Stomach (tissue), 9 donors: ENCODE results near the gene FANK1. TPM values are rescaled to one million over a fixed set of nuclear protein-coding genes. Genes with fewer than 3 reads are reported as not detected.
"Not testable (repeated sequence)": the region's sequence is repeated elsewhere in the genome, so short reads cannot be mapped to it uniquely, and the experiment has no call there.

Experiments
- DNase-seq, 2 donors: peaks; one replicate each; pipeline versions ENCODE4 v3.0.0 to v3.0.0-alpha.2; 2013 to 2019
- H3K27ac ChIP-seq, 5 donors: fragments of 200-600 bp in 4 of 5; sonication (generic) in 4 of 5; one replicate each; pipeline ENCODE4 v1.5.1; 2013 to 2019; ENCODE audit warnings: mild to moderate bottlenecking in 1 of 5, moderate library complexity in 1 of 5
- H3K27me3 ChIP-seq, 3 donors: fragments of 200-600 bp; sonication (generic); one replicate each; pipeline ENCODE4 v1.5.1; 2017 to 2019; ENCODE audit warnings: mixed run types in 1 of 3
- H3K36me3 ChIP-seq, 4 donors: fragments of 200-600 bp; sonication (generic); 1 replicate in 3 of 4; 2 replicates in 1 of 4; pipeline ENCODE4 v1.5.1; 2016 to 2019
- H3K4me1 ChIP-seq, 4 donors: fragments of 200-600 bp; sonication (generic); one replicate each; pipeline ENCODE4 v1.5.1; 2016 to 2019
- H3K4me3 ChIP-seq, 4 donors: fragments of 200-600 bp; sonication (generic) in 3 of 4; one replicate each; pipeline ENCODE4 v1.5.1; 2016 to 2019; ENCODE audit warnings: mild to moderate bottlenecking in 1 of 4
- H3K9me3 ChIP-seq, 4 donors: fragments of 200-600 bp; sonication (generic); one replicate each; pipeline ENCODE4 v1.5.1; 2016 to 2019
- CTCF ChIP-seq, 7 experiments: fragments of 450-650 bp in 4 of 7; fragments of 200-600 bp in 3 of 7; sonication (generic) in 3 of 7; IDR thresholded peaks; one replicate each; pipeline ENCODE4 v1.5.1; 2016 to 2019; ENCODE audit warnings: antibody characterized with exemption in 7 of 7, control low read depth in 2 of 7, mild to moderate bottlenecking in 1 of 7
- EP300 ChIP-seq: sonication (generic); formaldehyde crosslinking; IDR thresholded peaks from one replicate; pipeline ENCODE4 v1.6.1; 2017; ENCODE audit warnings: antibody characterized with exemption
- POLR2A ChIP-seq, 4 donors: fragments of 450-650 bp; IDR thresholded peaks; one replicate each; pipeline ENCODE4 v1.6.1; 2016; ENCODE audit warnings: antibody characterized with exemption in 4 of 4, control low read depth in 2 of 4, mild to moderate bottlenecking in 1 of 4, moderate library complexity in 1 of 4
- POLR2AphosphoS5 ChIP-seq, 3 donors: sonication (generic); formaldehyde crosslinking; IDR thresholded peaks; one replicate each; pipeline ENCODE4 v1.6.1; 2016; ENCODE audit warnings: antibody characterized with exemption in 3 of 3
- WGBS, 5 donors: extraction: QIAGEN DNeasy Blood & Tissue Kit in 3 of 5; methylation state at CpG; one replicate each; pipeline versions ENCODE4 v1.1.5 to v1.1.7; 2013 to 2018; 5-methylcytosine and 5-hydroxymethylcytosine counted together
- intact Hi-C: fragments of 100-400 bp; cut with DNase I; formaldehyde crosslinking; loops from one replicate; pipeline ENCODE4 v1.15.1; 2023; ENCODE audit warnings: low total_unique reads
- polyA plus RNA-seq, 3 donors: library from polyadenylated mRNA; stranded (reverse); fragments of 200-250 nt; gene quantifications; one replicate each; pipeline ENCODE4 v1.2.3, GENCODE V29; 2013
- total RNA-seq, 5 donors: library from RNA; depleted of rRNA; stranded (reverse); fragments of >200 nt; gene quantifications; one replicate each; pipeline versions ENCODE4 v1.1.0 to v1.2.3, GENCODE V29; 2014 to 2016
- donor health status: healthy with polysubstance abuse.
- donor health status: Bipolar disorder and iron deficiency.
- donor health status: healthy.

FANK1 gene
- total and polyA plus RNA-seq, 8 donors = 1.6 to 13.3 (median 6.4) TPM

GRCh38 chr10:126046831-126047230, 150.5 kb downstream of the FANK1 start:
- 69 to 82% (median 74%) methylated on average over 5 of the region's 5 CpGs for WGBS, 5 donors
- intact Hi-C loops = no loop called here
- Histone ChIP-seq H3K27ac (no peak overlapping the region), H3K4me3 (no peak overlapping the region), H3K9me3 (no peaks in the 10 kb centered on the region), H3K4me1 (peaks cover 0 to 17% (median 4%) of the 10 kb centered on the region in 4 donors), H3K36me3 (no peaks in the 10 kb centered on the region), H3K27me3 (no peaks in the 10 kb centered on the region)
- DNase-seq = no peak
- no peak for TF ChIP-seq EP300
- no peak for TF ChIP-seq POLR2A (IDR thresholded peaks at IDR 0.05)
- TF ChIP-seq CTCF (IDR thresholded peaks at IDR 0.05) = no peak
- no peak for TF ChIP-seq POLR2AphosphoS5 (IDR thresholded peaks at IDR 0.05)

GRCh38 chr10:126047749-126048148, 151.4 kb downstream of the FANK1 start:
- H3K27me3 ChIP-seq, H3K36me3 ChIP-seq, H3K4me3 ChIP-seq, H3K4me1 ChIP-seq, H3K9me3 ChIP-seq, intact Hi-C loops, DNase-seq, H3K27ac ChIP-seq: not testable (repeated sequence)
- WGBS, 5 donors = 66 to 86% (median 74%) methylated on average over 1 of the region's 1 CpG

GRCh38 chr10:126049759-126050700, 153.7 kb downstream of the FANK1 start:
- 68 to 75% (median 73%) methylated on average over 13 of the region's 13 CpGs for WGBS, 5 donors
- intact Hi-C loops = no loop called here
- Histone ChIP-seq H3K4me1 (peaks cover 0 to 4% (median 0%) of the 10 kb centered on the region in 4 donors), H3K4me3 (no peak overlapping the region), H3K27ac (no peak overlapping the region), H3K36me3 (no peaks in the 10 kb centered on the region), H3K9me3 (no peaks in the 10 kb centered on the region), H3K27me3 (peaks cover 0 to 5% (median 0%) of the 10 kb centered on the region in 3 donors)
- TF ChIP-seq POLR2A (IDR thresholded peaks at IDR 0.05) (no peak), POLR2AphosphoS5 (IDR thresholded peaks at IDR 0.05) (no peak), CTCF (IDR thresholded peaks at IDR 0.05) (no peak), EP300 (no peak)
- DNase-seq = peak in 1 of 2 donors; percentile 40

- WGBS, 5 donors = 75 to 84% (median 80%) methylated on average over 2 of the region's 2 CpGs
- H3K9me3 ChIP-seq = no peaks in the 10 kb centered on the region
- TF ChIP-seq POLR2A (IDR thresholded peaks at IDR 0.05) (no peak), EP300 (no peak), CTCF (IDR thresholded peaks at IDR 0.05) (no peak), POLR2AphosphoS5 (IDR thresholded peaks at IDR 0.05) (no peak)
- H3K27me3 ChIP-seq = peaks cover 0 to 13% (median 0%) of the 10 kb centered on the region in 3 donors
- peaks cover 0 to 4% (median 0%) of the 10 kb centered on the region in 4 donors for H3K4me1 ChIP-seq
- no peak for DNase-seq
- intact Hi-C loops = no loop called here
- H3K27ac ChIP-seq = no peak overlapping the region
- H3K36me3 ChIP-seq = no peaks in the 10 kb centered on the region
- no peak overlapping the region for H3K4me3 ChIP-seq
These were observed 155.8 kb downstream of the FANK1 start for GRCh38 chr10:126052171-126052570.

GRCh38 chr10:126054191-126054590, 157.8 kb downstream of the FANK1 start:
- peaks cover 0 to 18% (median 0%) of the 10 kb centered on the region in 3 donors for H3K27me3 ChIP-seq
- TF ChIP-seq CTCF (IDR thresholded peaks at IDR 0.05) = no peak
- TF ChIP-seq EP300 = no peak
- TF ChIP-seq POLR2A (IDR thresholded peaks at IDR 0.05) = no peak
- no peak for TF ChIP-seq POLR2AphosphoS5 (IDR thresholded peaks at IDR 0.05)
- no peaks in the 10 kb centered on the region for H3K9me3 ChIP-seq
- 89 to 93% (median 91%) methylated on average over 6 of the region's 6 CpGs for WGBS, 5 donors
- intact Hi-C loops = no loop called here
- no peak overlapping the region for H3K4me3 ChIP-seq
- DNase-seq = no peak
- no peak overlapping the region for H3K27ac ChIP-seq
- H3K4me1 ChIP-seq = peaks cover 0 to 4% (median 0%) of the 10 kb centered on the region in 4 donors
- no peaks in the 10 kb centered on the region for H3K36me3 ChIP-seq
